ENCODE data around the gene AFF3.
"Not testable (repeated sequence)": the region's sequence is repeated elsewhere in the genome, so short reads cannot be mapped to it uniquely, and the experiment has no call there.

The AFF3 gene

DNA sequence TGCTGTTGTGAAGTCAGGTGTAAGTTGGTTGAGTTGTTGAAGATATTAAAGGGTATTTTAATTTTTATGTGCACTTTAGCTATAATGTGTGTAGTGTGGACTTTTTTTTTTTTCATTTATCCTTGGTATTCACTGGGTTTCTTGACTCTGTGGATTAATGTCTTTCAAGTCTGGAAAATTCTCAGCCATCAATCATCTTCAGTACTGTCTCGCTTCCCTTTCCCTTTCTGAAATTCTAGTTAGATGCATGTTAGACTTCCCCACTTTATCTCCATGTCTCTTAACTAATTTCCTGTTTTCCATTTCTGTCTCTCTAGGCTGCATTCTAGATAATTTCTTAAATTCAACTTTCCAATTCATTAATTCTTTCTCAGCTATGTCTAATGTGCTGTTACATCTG is 404.9 kb downstream of the AFF3 start:
- DNase-seq: no peak
- Histone ChIP-seq H3K9me3 (ENCODE audit: insufficient read depth, low read depth, low read length) (no peaks in the 10 kb centered on the region), H3K9ac (ENCODE audit: low read length) (no peak overlapping the region), H2BK12ac (ENCODE audit: low read length) (no peak overlapping the region), H4K12ac (ENCODE audit: low read depth, low read length) (no peak overlapping the region), H2BK120ac (ENCODE audit: insufficient read depth, low read length, poor library complexity) (no peak overlapping the region), H3K14ac (ENCODE audit: low read length) (no peak overlapping the region), H3K36me3 (ENCODE audit: control insufficient read depth in 1 of 2, insufficient read depth in 2 of 2, low read length in 2 of 2) (no peaks in the 10 kb centered on the region), H2BK5ac (ENCODE audit: low read depth, low read length, poor library complexity) (no peak overlapping the region), H3K23ac (ENCODE audit: low read length) (no peak overlapping the region), H2AFZ (ENCODE audit: insufficient read depth, low read length, poor library complexity) (no peak overlapping the region), H4K8ac (ENCODE audit: low read depth, low read length) (no peak overlapping the region), H3K4ac (ENCODE audit: low read depth, low read length) (no peak overlapping the region), H3K79me2 (ENCODE audit: control insufficient read depth, insufficient read depth, low read length, poor library complexity) (no peaks in the 10 kb centered on the region), H4K91ac (ENCODE audit: low read depth, low read length) (no peak overlapping the region), H3K18ac (ENCODE audit: low read length) (no peak overlapping the region), H3K4me1 (ENCODE audit: control insufficient read depth in 1 of 2, insufficient read depth in 2 of 2, low read length in 2 of 2) (no peaks in the 10 kb centered on the region), H3K4me3 (ENCODE audit: low read depth, low read length) (no peak overlapping the region), H3K4me2 (ENCODE audit: low read length) (no peak overlapping the region), H2AK5ac (ENCODE audit: low read length) (no peak overlapping the region), H3K27ac (ENCODE audit: low read depth, low read length) (no peak overlapping the region), H3K79me1 (ENCODE audit: low read length) (no peaks in the 10 kb centered on the region), H3K27me3 (ENCODE audit: insufficient read depth, low read length) (no peaks in the 10 kb centered on the region)
- no CpG with 5 or more reads among the region's 1 CpG for WGBS (ENCODE audit: extremely low coverage, insufficient coverage, insufficient read length)

DNA sequence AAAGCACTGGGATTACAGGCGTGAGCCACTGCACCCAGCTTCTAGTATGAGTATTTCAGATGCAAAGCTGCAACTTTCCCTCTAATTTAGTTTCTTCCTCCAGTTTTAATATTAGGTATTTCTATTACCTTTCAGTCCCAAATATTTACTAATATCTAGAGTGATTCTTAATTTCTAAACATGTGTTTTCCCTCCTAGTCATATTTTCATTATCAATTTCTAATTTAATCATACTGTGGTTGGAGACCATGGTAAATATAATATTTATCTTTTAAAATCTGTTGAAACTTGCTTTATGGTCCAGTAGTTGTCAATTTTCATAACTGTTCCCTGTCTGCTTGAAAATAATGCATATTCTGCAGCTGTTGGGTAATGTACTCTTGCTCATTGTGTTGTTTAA is 406.6 kb downstream of the AFF3 start:
- Histone ChIP-seq H3K4me3 (ENCODE audit: low read depth, low read length) (no peak overlapping the region), H4K12ac (ENCODE audit: low read depth, low read length) (no peak overlapping the region), H3K14ac (ENCODE audit: low read length) (no peak overlapping the region), H3K23ac (ENCODE audit: low read length) (no peak overlapping the region), H4K91ac (ENCODE audit: low read depth, low read length) (no peak overlapping the region), H3K27me3 (ENCODE audit: insufficient read depth, low read length) (no peaks in the 10 kb centered on the region), H3K79me2 (ENCODE audit: control insufficient read depth, insufficient read depth, low read length, poor library complexity) (no peaks in the 10 kb centered on the region), H3K9me3 (ENCODE audit: insufficient read depth, low read depth, low read length) (no peaks in the 10 kb centered on the region), H3K36me3 (ENCODE audit: control insufficient read depth in 1 of 2, insufficient read depth in 2 of 2, low read length in 2 of 2) (no peaks in the 10 kb centered on the region), H3K27ac (ENCODE audit: low read depth, low read length) (no peak overlapping the region), H3K4me1 (ENCODE audit: control insufficient read depth in 1 of 2, insufficient read depth in 2 of 2, low read length in 2 of 2) (no peaks in the 10 kb centered on the region), H2BK5ac (ENCODE audit: low read depth, low read length, poor library complexity) (no peak overlapping the region), H2AFZ (ENCODE audit: insufficient read depth, low read length, poor library complexity) (no peak overlapping the region), H3K4me2 (ENCODE audit: low read length) (no peak overlapping the region), H3K4ac (ENCODE audit: low read depth, low read length) (no peak overlapping the region), H3K79me1 (ENCODE audit: low read length) (no peaks in the 10 kb centered on the region), H2BK120ac (ENCODE audit: insufficient read depth, low read length, poor library complexity) (no peak overlapping the region), H3K9ac (ENCODE audit: low read length) (no peak overlapping the region), H4K8ac (ENCODE audit: low read depth, low read length) (no peak overlapping the region), H3K18ac (ENCODE audit: low read length) (no peak overlapping the region), H2AK5ac (ENCODE audit: low read length) (no peak overlapping the region), H2BK12ac (ENCODE audit: low read length) (no peak overlapping the region)
- no peak for DNase-seq
- no CpG with 5 or more reads among the region's 1 CpG for WGBS (ENCODE audit: extremely low coverage, insufficient coverage, insufficient read length)

DNA sequence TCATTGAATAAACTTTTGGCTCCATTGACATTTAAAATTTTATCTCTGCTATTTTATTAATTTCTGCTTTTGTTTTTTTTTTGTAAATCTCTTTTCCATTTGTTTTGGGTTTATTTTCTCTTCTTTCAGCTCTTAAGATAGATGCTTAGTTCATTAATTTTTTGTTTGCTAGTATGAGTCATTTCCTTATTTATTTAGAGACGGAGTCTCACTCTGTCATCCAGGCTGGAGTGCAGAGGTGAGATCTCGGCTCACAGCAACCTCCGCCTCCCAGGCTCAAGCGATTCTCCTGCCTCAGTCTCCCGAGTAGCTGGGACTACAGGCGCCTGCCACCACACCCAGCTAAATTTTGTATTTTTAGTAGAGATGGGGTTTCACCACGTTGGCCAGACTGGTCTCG is 407.1 kb downstream of the AFF3 start:
- H2BK120ac ChIP-seq (ENCODE audit: insufficient read depth, low read length, poor library complexity); H3K27ac ChIP-seq (ENCODE audit: low read depth, low read length): not testable (repeated sequence)

DNA sequence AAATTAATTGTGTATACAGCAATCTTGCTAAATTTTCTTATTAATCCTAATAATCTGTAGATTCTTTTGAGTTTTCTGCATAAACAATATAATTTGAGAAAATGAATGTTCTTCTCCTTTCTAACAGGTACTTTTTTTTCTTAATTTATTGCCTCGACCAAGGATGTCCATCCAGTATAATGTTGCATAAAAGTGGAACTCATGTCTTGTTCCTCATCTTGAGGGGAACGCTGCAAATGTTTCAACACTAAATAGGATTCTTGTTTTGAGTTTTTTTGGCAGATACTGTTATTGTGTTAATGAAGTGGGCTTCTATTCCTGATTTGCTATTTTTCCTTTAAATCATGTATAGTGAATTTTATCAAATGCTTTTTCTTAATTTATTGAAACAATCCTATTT is 408.2 kb downstream of the AFF3 start:
- Histone ChIP-seq H4K12ac (ENCODE audit: low read depth, low read length) (no peak overlapping the region), H3K4me2 (ENCODE audit: low read length) (no peak overlapping the region), H4K8ac (ENCODE audit: low read depth, low read length) (no peak overlapping the region), H2AK5ac (ENCODE audit: low read length) (no peak overlapping the region), H3K18ac (ENCODE audit: low read length) (no peak overlapping the region), H3K79me2 (ENCODE audit: control insufficient read depth, insufficient read depth, low read length, poor library complexity) (no peaks in the 10 kb centered on the region), H3K4me1 (ENCODE audit: control insufficient read depth in 1 of 2, insufficient read depth in 2 of 2, low read length in 2 of 2) (peaks cover 0 to under 1% of the 10 kb centered on the region in 2 experiments), H3K79me1 (ENCODE audit: low read length) (no peaks in the 10 kb centered on the region), H3K9ac (ENCODE audit: low read length) (no peak overlapping the region), H3K9me3 (ENCODE audit: insufficient read depth, low read depth, low read length) (no peaks in the 10 kb centered on the region), H3K4ac (ENCODE audit: low read depth, low read length) (no peak overlapping the region), H3K23ac (ENCODE audit: low read length) (no peak overlapping the region), H3K14ac (ENCODE audit: low read length) (no peak overlapping the region), H2BK5ac (ENCODE audit: low read depth, low read length, poor library complexity) (no peak overlapping the region), H2BK120ac (ENCODE audit: insufficient read depth, low read length, poor library complexity) (no peak overlapping the region), H3K27me3 (ENCODE audit: insufficient read depth, low read length) (no peaks in the 10 kb centered on the region), H3K27ac (ENCODE audit: low read depth, low read length) (no peak overlapping the region), H3K4me3 (ENCODE audit: low read depth, low read length) (no peak overlapping the region), H2AFZ (ENCODE audit: insufficient read depth, low read length, poor library complexity) (no peak overlapping the region), H4K91ac (ENCODE audit: low read depth, low read length) (no peak overlapping the region), H3K36me3 (ENCODE audit: control insufficient read depth in 1 of 2, insufficient read depth in 2 of 2, low read length in 2 of 2) (no peaks in the 10 kb centered on the region), H2BK12ac (ENCODE audit: low read length) (no peak overlapping the region)
- no peak for DNase-seq
- no CpG with 5 or more reads among the region's 2 CpGs for WGBS (ENCODE audit: extremely low coverage, insufficient coverage, insufficient read length)

More for the DNA sequence above, 407.1 kb downstream of the AFF3 start:
- H2BK5ac ChIP-seq (ENCODE audit: low read depth, low read length, poor library complexity); DNase-seq; H3K9ac ChIP-seq (ENCODE audit: low read length); H3K4ac ChIP-seq (ENCODE audit: low read depth, low read length); H3K79me1 ChIP-seq (ENCODE audit: low read length); H3K4me3 ChIP-seq (ENCODE audit: low read depth, low read length); H3K27me3 ChIP-seq (ENCODE audit: insufficient read depth, low read length); H3K23ac ChIP-seq (ENCODE audit: low read length); H3K36me3 ChIP-seq (ENCODE audit: control insufficient read depth in 1 of 2, insufficient read depth in 2 of 2, low read length in 2 of 2); H3K9me3 ChIP-seq (ENCODE audit: insufficient read depth, low read depth, low read length); H3K14ac ChIP-seq (ENCODE audit: low read length); H2BK12ac ChIP-seq (ENCODE audit: low read length); H3K4me1 ChIP-seq (ENCODE audit: control insufficient read depth in 1 of 2, insufficient read depth in 2 of 2, low read length in 2 of 2); H3K79me2 ChIP-seq (ENCODE audit: control insufficient read depth, insufficient read depth, low read length, poor library complexity); H4K8ac ChIP-seq (ENCODE audit: low read depth, low read length); H4K12ac ChIP-seq (ENCODE audit: low read depth, low read length); H3K18ac ChIP-seq (ENCODE audit: low read length); H3K4me2 ChIP-seq (ENCODE audit: low read length); H2AK5ac ChIP-seq (ENCODE audit: low read length); H4K91ac ChIP-seq (ENCODE audit: low read depth, low read length); H2AFZ ChIP-seq (ENCODE audit: insufficient read depth, low read length, poor library complexity): not testable (repeated sequence)
- WGBS (ENCODE audit: extremely low coverage, insufficient coverage, insufficient read length): no CpG with 5 or more reads among the region's 8 CpGs
